Upper lobe of left lung (tissue), 6 donors: ENCODE data around the gene GULP1. TPM values are rescaled to one million over a fixed set of nuclear protein-coding genes. Genes with fewer than 3 reads are reported as not detected.

Experiments
- ATAC-seq, 2 donors: fragments of 200-7000 bp; cut with Tn5 transposase; one replicate each; pipeline ENCODE4 v1.9.1; 2022; ENCODE audit warnings: mild to moderate bottlenecking in 2 of 2, moderate library complexity in 2 of 2; ENCODE audit not compliant: low FRiP score in 2 of 2
- DNase-seq, 2 donors: peaks; one replicate each; pipeline ENCODE4 v3.0.0-alpha.2; 2019 to 2020
- H3K27ac ChIP-seq, 4 donors: fragments of 200-600 bp; sonication (generic); one replicate each; pipeline ENCODE4 v1.5.1; 2016 to 2019
- H3K27me3 ChIP-seq, 4 donors: fragments of 200-600 bp; sonication (generic); one replicate each; pipeline ENCODE4 v1.5.1; 2017 to 2019
- H3K36me3 ChIP-seq, 4 donors: fragments of 200-600 bp; sonication (generic); one replicate each; pipeline ENCODE4 v1.5.1; 2016 to 2019
- H3K4me1 ChIP-seq, 4 donors: fragments of 200-600 bp; sonication (generic); one replicate each; pipeline ENCODE4 v1.5.1; 2018 to 2019
- H3K4me3 ChIP-seq, 4 donors: fragments of 200-600 bp; sonication (generic); one replicate each; pipeline ENCODE4 v1.5.1; 2017 to 2019; ENCODE audit warnings: mild to moderate bottlenecking in 2 of 4, moderate library complexity in 1 of 4
- H3K9me3 ChIP-seq, 4 donors: fragments of 200-600 bp; sonication (generic); one replicate each; pipeline ENCODE4 v1.5.1; 2018 to 2019
- EP300 ChIP-seq, 4 donors: sonication (generic); formaldehyde crosslinking; IDR thresholded peaks; one replicate each; pipeline ENCODE4 v1.5.1; 2017; ENCODE audit warnings: antibody characterized with exemption in 4 of 4, control low read depth in 2 of 4
- POLR2A ChIP-seq, 4 donors: fragments of 450-650 bp; IDR thresholded peaks; one replicate each; pipeline ENCODE4 v1.5.1; 2016 to 2017; ENCODE audit warnings: antibody characterized with exemption in 4 of 4, mild to moderate bottlenecking in 2 of 4
- POLR2AphosphoS5 ChIP-seq, 2 donors: sonication (generic); formaldehyde crosslinking; IDR thresholded peaks; one replicate each; pipeline ENCODE4 v1.5.1; 2017; ENCODE audit warnings: antibody characterized with exemption in 2 of 2
- WGBS, 2 donors: methylation state at CpG; one replicate each; pipeline ENCODE4 v1.1.5; 2017 to 2018; 5-methylcytosine and 5-hydroxymethylcytosine counted together
- total RNA-seq, 6 donors: library from RNA; depleted of rRNA in 4 of 6; stranded (reverse); fragments of >200 nt in 4 of 6; gene quantifications; one replicate each; pipeline versions ENCODE4 v1.1.0 to v1.2.1, GENCODE V29; 2016 to 2021
- TF ChIP-seq, protein P1 (sequence below), 6 experiments: fragments of 450-650 bp in 4 of 6; fragments of 200-600 bp in 2 of 6; sonication (generic) in 2 of 6; IDR thresholded peaks; one replicate each; pipeline ENCODE4 v1.5.1; 2016 to 2019; ENCODE audit warnings: antibody characterized with exemption in 6 of 6
- donor health status: DM: no; HTN: no; CAD: no; lungs with moderate emphysema.
- donor health status: DM: no; HTN: yes; CAD: no; lungs with severe emphysema.

GULP1 gene
- total RNA-seq, 6 donors from 2014 or later, result 12.5 to 71.2 (median 32.7) TPM

DNA sequence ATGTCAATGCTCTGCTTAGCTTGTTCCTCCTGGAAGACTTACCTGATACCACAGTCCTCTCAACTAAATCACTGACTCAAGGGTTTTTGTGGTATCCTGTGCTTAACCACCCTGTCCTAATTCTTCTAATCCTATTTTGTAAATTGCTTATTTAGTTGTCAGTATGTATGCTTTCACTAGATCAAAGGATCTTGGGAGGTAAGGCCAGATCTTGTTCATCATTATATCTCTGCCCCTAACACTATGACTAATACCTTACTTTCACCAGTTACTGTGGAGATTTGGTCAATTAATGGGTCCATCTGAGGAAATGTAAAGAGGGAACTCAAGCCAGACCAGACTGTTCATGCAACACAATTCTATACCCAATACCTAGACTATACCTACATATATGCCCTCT lies 203.2 kb downstream of the GULP1 start:
- DNase-seq, result no peak
- no peak overlapping the region for H3K27ac ChIP-seq
- no peak for ATAC-seq
- no peaks in the 10 kb centered on the region for H3K4me1 ChIP-seq
- no peak for TF ChIP-seq EP300 (IDR thresholded peaks at IDR 0.05)
- TF ChIP-seq POLR2A (IDR thresholded peaks at IDR 0.05), result no peak
- TF ChIP-seq, protein P1, sequence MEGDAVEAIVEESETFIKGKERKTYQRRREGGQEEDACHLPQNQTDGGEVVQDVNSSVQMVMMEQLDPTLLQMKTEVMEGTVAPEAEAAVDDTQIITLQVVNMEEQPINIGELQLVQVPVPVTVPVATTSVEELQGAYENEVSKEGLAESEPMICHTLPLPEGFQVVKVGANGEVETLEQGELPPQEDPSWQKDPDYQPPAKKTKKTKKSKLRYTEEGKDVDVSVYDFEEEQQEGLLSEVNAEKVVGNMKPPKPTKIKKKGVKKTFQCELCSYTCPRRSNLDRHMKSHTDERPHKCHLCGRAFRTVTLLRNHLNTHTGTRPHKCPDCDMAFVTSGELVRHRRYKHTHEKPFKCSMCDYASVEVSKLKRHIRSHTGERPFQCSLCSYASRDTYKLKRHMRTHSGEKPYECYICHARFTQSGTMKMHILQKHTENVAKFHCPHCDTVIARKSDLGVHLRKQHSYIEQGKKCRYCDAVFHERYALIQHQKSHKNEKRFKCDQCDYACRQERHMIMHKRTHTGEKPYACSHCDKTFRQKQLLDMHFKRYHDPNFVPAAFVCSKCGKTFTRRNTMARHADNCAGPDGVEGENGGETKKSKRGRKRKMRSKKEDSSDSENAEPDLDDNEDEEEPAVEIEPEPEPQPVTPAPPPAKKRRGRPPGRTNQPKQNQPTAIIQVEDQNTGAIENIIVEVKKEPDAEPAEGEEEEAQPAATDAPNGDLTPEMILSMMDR (IDR thresholded peaks at IDR 0.05), result no peak
- no peak for TF ChIP-seq POLR2AphosphoS5 (IDR thresholded peaks at IDR 0.05)
- H3K4me3 ChIP-seq, result no peak overlapping the region
- H3K27me3 ChIP-seq, result no peaks in the 10 kb centered on the region
- no peaks in the 10 kb centered on the region for H3K36me3 ChIP-seq
- H3K9me3 ChIP-seq, result no peaks in the 10 kb centered on the region

DNA sequence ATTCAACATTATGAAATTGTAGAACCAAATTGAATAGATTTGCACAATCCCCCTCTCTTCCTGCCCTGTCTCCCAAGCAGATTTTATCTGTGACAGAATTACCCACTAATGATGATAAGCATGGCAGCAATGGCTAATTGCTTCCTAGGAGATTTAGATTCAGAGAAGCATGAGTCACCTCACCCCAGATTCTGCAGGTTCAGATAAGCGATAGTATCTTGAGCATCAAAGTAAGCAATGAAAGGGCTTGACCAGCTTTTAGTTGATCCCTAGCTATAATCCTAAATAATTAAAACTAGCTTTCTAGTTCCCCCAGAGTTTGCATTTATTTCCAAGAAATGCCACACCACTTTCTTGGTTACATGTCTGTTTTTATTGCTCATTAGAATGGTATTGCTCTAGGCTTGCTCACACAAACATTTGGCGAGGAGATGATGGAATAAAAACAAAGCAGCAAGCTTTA lies 204.3 kb downstream of the GULP1 start:
- Histone ChIP-seq H3K36me3 (no peaks in the 10 kb centered on the region), H3K4me1 (no peaks in the 10 kb centered on the region), H3K27ac (no peak overlapping the region), H3K4me3 (no peak overlapping the region), H3K27me3 (no peaks in the 10 kb centered on the region), H3K9me3 (no peaks in the 10 kb centered on the region)
- no peak for ATAC-seq
- 77 to 87% methylated on average over 2 of the region's 2 CpGs for WGBS, 2 donors
- TF ChIP-seq, protein P1 (IDR thresholded peaks at IDR 0.05), result no peak
- TF ChIP-seq POLR2A (IDR thresholded peaks at IDR 0.05), result no peak
- TF ChIP-seq POLR2AphosphoS5 (IDR thresholded peaks at IDR 0.05), result no peak
- no peak for TF ChIP-seq EP300 (IDR thresholded peaks at IDR 0.05)
- no peak for DNase-seq

DNA sequence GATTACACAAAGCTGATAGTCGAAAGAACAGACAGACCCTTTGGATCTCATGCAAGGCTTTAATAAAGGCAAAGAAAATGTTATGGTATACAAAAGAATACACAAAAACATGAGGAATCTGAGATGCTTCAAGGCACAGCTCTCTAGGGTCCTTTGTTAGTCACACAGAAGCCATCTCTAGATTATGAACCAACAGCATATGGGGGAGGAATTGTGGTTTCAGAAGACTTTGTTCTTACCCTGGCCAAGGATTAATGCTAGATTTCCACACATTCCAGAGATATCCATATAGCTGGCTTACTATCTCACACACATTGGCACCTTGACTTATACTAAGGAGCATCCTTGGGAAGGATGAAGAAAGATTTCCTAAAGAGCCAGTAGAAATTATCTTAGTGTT lies 206.1 kb downstream of the GULP1 start:
- TF ChIP-seq, protein P1 (IDR thresholded peaks at IDR 0.05), result no peak
- TF ChIP-seq POLR2A (IDR thresholded peaks at IDR 0.05) (no peak), POLR2AphosphoS5 (IDR thresholded peaks at IDR 0.05) (no peak), EP300 (IDR thresholded peaks at IDR 0.05) (no peak)
- no peak overlapping the region for H3K27ac ChIP-seq

DNA sequence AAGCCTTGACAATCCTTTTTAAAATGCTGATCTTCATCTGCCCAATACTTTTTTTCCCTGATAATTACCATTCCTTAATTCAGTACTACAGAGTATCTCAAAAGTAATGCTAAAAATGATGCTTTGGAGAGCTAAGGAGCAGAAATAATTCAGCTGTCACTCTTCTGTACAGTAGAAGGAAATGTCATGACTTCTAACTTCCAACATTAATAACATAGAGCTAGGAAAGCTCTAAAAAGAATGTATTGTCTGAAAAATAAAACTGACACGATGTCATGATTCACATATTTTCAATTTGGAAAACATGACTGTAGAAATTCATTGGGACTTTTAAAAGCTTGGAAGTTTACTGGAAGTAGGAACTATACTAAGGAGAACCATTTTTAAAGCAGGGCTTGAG lies 212.3 kb downstream of the GULP1 start:
- Histone ChIP-seq H3K27ac (no peak overlapping the region), H3K4me3 (no peak overlapping the region), H3K27me3 (no peaks in the 10 kb centered on the region), H3K36me3 (no peaks in the 10 kb centered on the region), H3K9me3 (no peaks in the 10 kb centered on the region), H3K4me1 (no peaks in the 10 kb centered on the region)
- DNase-seq, result no peak
- WGBS, 2 donors, result 71 to 90% methylated on average over 1 of the region's 1 CpG
- no peak for ATAC-seq
- TF ChIP-seq, protein P1 (IDR thresholded peaks at IDR 0.05), result no peak
- no peak for TF ChIP-seq POLR2A (IDR thresholded peaks at IDR 0.05)
- TF ChIP-seq POLR2AphosphoS5 (IDR thresholded peaks at IDR 0.05), result no peak
- no peak for TF ChIP-seq EP300 (IDR thresholded peaks at IDR 0.05)

More for the DNA sequence above, 206.1 kb downstream of the GULP1 start:
- WGBS, 2 donors, result 91 to 92% methylated on average over 1 of the region's 1 CpG
- no peaks in the 10 kb centered on the region for H3K9me3 ChIP-seq
- no peaks in the 10 kb centered on the region for H3K27me3 ChIP-seq
- ATAC-seq (no peak), DNase-seq (no peak)
- no peak overlapping the region for H3K4me3 ChIP-seq
- no peaks in the 10 kb centered on the region for H3K4me1 ChIP-seq
- H3K36me3 ChIP-seq, result no peaks in the 10 kb centered on the region

DNA sequence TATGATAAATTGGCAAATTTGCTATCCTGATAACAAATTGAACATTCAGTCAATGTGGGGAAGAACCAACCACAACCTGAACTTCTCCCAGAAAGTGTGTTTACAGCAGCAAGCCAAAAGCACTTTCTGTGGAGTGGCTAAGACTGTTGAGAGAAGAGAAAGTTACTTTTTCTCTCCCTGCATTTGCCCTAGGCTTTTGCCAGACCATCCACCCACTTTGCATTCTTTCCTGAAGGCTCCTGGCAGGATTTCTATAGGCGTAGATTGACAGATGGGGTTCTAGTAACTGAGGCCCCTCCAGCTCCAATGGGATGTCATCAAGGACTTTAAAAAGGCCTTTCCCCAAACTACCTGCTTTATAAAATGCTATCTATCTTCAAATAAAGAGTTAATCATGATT lies 215.2 kb downstream of the GULP1 start:
- Histone ChIP-seq H3K4me1 (no peaks in the 10 kb centered on the region), H3K36me3 (no peaks in the 10 kb centered on the region), H3K4me3 (no peak overlapping the region), H3K27ac (no peak overlapping the region), H3K9me3 (no peaks in the 10 kb centered on the region), H3K27me3 (no peaks in the 10 kb centered on the region)
- TF ChIP-seq POLR2AphosphoS5 (IDR thresholded peaks at IDR 0.05), result no peak
- TF ChIP-seq EP300 (IDR thresholded peaks at IDR 0.05), result no peak
- TF ChIP-seq POLR2A (IDR thresholded peaks at IDR 0.05), result no peak
- TF ChIP-seq, protein P1 (IDR thresholded peaks at IDR 0.05), result no peak
- 88% methylated on average over 1 of the region's 1 CpG for WGBS, 2 donors
- no peak for ATAC-seq
- DNase-seq, result no peak
